WTC11 (cell line): Measurements from ENCODE around the gene OXGR1. TPM values are rescaled to one million over a fixed set of nuclear protein-coding genes. Genes with fewer than 3 reads are reported as not detected.

Experiments used
- ATAC-seq: fragments of 200-7000 bp; cut with Tn5 transposase; 2 replicates; pipeline ENCODE4 v1.10.0; 2021; ENCODE audit warnings: mild to moderate bottlenecking, moderate library complexity
- CTCF ChIA-PET: fragments of 300-600 bp; sonication (Branson Sonifier 250); formaldehyde crosslinking; loops from one replicate; lab custom pipeline; 2021; ENCODE audit warnings: antibody characterized with exemption; lab: Charles Lee
- POLR2A ChIA-PET: fragments of 350-600 bp; sonication (Branson Sonifier 250); formaldehyde crosslinking; loops from one replicate; lab custom pipeline; 2021; ENCODE audit warnings: antibody characterized with exemption; lab: Charles Lee
- DNase-seq: peaks from one replicate; pipeline ENCODE4 v3.0.0; 2021; ENCODE audit warnings: low spot score
- H3K27ac Mint-ChIP-seq: 2 replicates; pipeline ENCODE4 v1.8.0; 2021; ENCODE audit warnings: mixed read lengths
- H3K27me3 Mint-ChIP-seq: 2 replicates; pipeline ENCODE4 v1.8.0; 2021; ENCODE audit warnings: low read depth, mild to moderate bottlenecking, moderate library complexity, mixed read lengths
- H3K36me3 Mint-ChIP-seq: 2 replicates; pipeline ENCODE4 v1.8.0; 2021; ENCODE audit warnings: mixed read lengths
- H3K4me1 Mint-ChIP-seq: 2 replicates; pipeline ENCODE4 v1.8.0; 2022; ENCODE audit warnings: mixed read lengths
- H3K4me3 Mint-ChIP-seq: 2 replicates; pipeline ENCODE4 v1.8.0; 2021; ENCODE audit warnings: mild to moderate bottlenecking, moderate library complexity, mixed read lengths
- H3K9me3 Mint-ChIP-seq: 2 replicates; pipeline ENCODE4 v1.8.0; 2021; ENCODE audit warnings: mixed read lengths
- ATF2 ChIP-seq: sonication (generic); formaldehyde crosslinking; IDR thresholded peaks from 2 replicates; pipeline ENCODE4 v1.8.1; 2022; ENCODE audit warnings: low read depth, missing genetic modification reagents, borderline replicate concordance
- ATF3 ChIP-seq: sonication (generic); formaldehyde crosslinking; conservative IDR thresholded peaks from 2 replicates; pipeline ENCODE4 v1.8.1; 2022; ENCODE audit warnings: mild to moderate bottlenecking, missing genetic modification reagents
- ATF6 ChIP-seq: sonication (generic); formaldehyde crosslinking; IDR thresholded peaks from 2 replicates; pipeline ENCODE4 v1.8.1; 2023; ENCODE audit warnings: mild to moderate bottlenecking, missing genetic modification reagents
- CREB1 ChIP-seq: sonication (generic); formaldehyde crosslinking; IDR thresholded peaks from 2 replicates; pipeline ENCODE4 v1.8.0; 2023; ENCODE audit warnings: mild to moderate bottlenecking, missing genetic modification reagents
- CREM ChIP-seq: sonication (generic); formaldehyde crosslinking; IDR thresholded peaks from 2 replicates; pipeline ENCODE4 v1.8.1; 2022; ENCODE audit warnings: mild to moderate bottlenecking, missing genetic modification reagents, moderate library complexity
- CTCF ChIP-seq: fragments of 200-600 bp; IDR thresholded peaks from 2 replicates; pipeline ENCODE4 v1.8.0; 2022; ENCODE audit warnings: antibody characterized with exemption
- E2F4 ChIP-seq: sonication (generic); formaldehyde crosslinking; IDR thresholded peaks from 2 replicates; pipeline ENCODE4 v1.8.1; 2022; ENCODE audit warnings: low read depth, mild to moderate bottlenecking, moderate library complexity, missing genetic modification reagents, borderline replicate concordance
- EMX1 ChIP-seq: fragments of 250-450 bp; sonication (Bioruptor Pico); IDR thresholded peaks from 2 replicates; pipeline ENCODE4 v1.8.0; 2021; ENCODE audit warnings: mild to moderate bottlenecking
- FOXP1 ChIP-seq: sonication (generic); formaldehyde crosslinking; IDR thresholded peaks from 2 replicates; pipeline ENCODE4 v1.8.0; 2022; ENCODE audit warnings: missing genetic modification reagents, mild to moderate bottlenecking, moderate library complexity, borderline replicate concordance
- FOXP4 ChIP-seq: sonication (generic); formaldehyde crosslinking; IDR thresholded peaks from 2 replicates; pipeline ENCODE4 v1.8.0; 2022; ENCODE audit warnings: mild to moderate bottlenecking, missing genetic modification reagents
- GRHL2 ChIP-seq: fragments of 250-450 bp; sonication (Bioruptor Pico); IDR thresholded peaks from 2 replicates; pipeline ENCODE4 v1.8.0; 2022; ENCODE audit warnings: mild to moderate bottlenecking, moderate library complexity; ENCODE audit not compliant: insufficient replicate concordance, severe bottlenecking
- IRF2 ChIP-seq: sonication (generic); formaldehyde crosslinking; IDR thresholded peaks from 2 replicates; pipeline ENCODE4 v1.8.0; 2022; ENCODE audit warnings: low read depth, missing genetic modification reagents, borderline replicate concordance
- MAX ChIP-seq: sonication (generic); formaldehyde crosslinking; IDR thresholded peaks from 2 replicates; pipeline ENCODE4 v1.8.0; 2022; ENCODE audit warnings: mild to moderate bottlenecking, missing genetic modification reagents
- NFYB ChIP-seq: sonication (generic); formaldehyde crosslinking; conservative IDR thresholded peaks from 2 replicates; pipeline ENCODE4 v1.8.0; 2022; ENCODE audit warnings: low read depth, missing genetic modification reagents
- NR2C2 ChIP-seq: sonication (generic); formaldehyde crosslinking; IDR thresholded peaks from 2 replicates; pipeline ENCODE4 v1.8.0; 2022; ENCODE audit warnings: mild to moderate bottlenecking, missing genetic modification reagents
- OVOL2 ChIP-seq: fragments of 250-450 bp; sonication (Bioruptor Pico); IDR thresholded peaks from 2 replicates; pipeline ENCODE4 v1.9.0; 2021; ENCODE audit warnings: mild to moderate bottlenecking, borderline replicate concordance
- PRRX2 ChIP-seq: fragments of 250-450 bp; sonication (Bioruptor Pico); IDR thresholded peaks from 2 replicates; pipeline ENCODE4 v1.8.0; 2021; ENCODE audit warnings: mild to moderate bottlenecking
- TP53 ChIP-seq: sonication (generic); formaldehyde crosslinking; IDR thresholded peaks from 2 replicates; pipeline ENCODE4 v1.8.1; 2023; ENCODE audit warnings: mild to moderate bottlenecking, missing genetic modification reagents
- ZMAT4 ChIP-seq: fragments of 250-450 bp; sonication (Bioruptor Pico); IDR thresholded peaks from 2 replicates; pipeline ENCODE4 v1.9.0; 2021; ENCODE audit warnings: mild to moderate bottlenecking
- ZNF121 ChIP-seq: sonication (generic); formaldehyde crosslinking; IDR thresholded peaks from 2 replicates; pipeline ENCODE4 v1.8.0; 2023; ENCODE audit warnings: missing genetic modification reagents
- ZNF263 ChIP-seq: sonication (generic); formaldehyde crosslinking; IDR thresholded peaks from 2 replicates; pipeline ENCODE4 v1.8.1; 2022; ENCODE audit warnings: low read depth, mild to moderate bottlenecking, moderate library complexity, missing genetic modification reagents
- ZNF317 ChIP-seq: sonication (generic); formaldehyde crosslinking; IDR thresholded peaks from 2 replicates; pipeline ENCODE4 v1.8.1; 2023; ENCODE audit warnings: low read depth, mild to moderate bottlenecking, moderate library complexity, missing genetic modification reagents, borderline replicate concordance
- ZNF671 ChIP-seq: fragments of 250-450 bp; sonication (Bioruptor Pico); IDR thresholded peaks from 2 replicates; pipeline ENCODE4 v1.8.0; 2021; ENCODE audit warnings: mild to moderate bottlenecking
- total RNA-seq: library from RNA; stranded (reverse); gene quantifications from 3 replicates; pipeline ENCODE4 v1.2.3, GENCODE V29; 2021

OXGR1 gene
- total RNA-seq, 1 experiment from 2014 or later: 0.39 TPM

- Mint-ChIP-seq H3K27ac (no peak overlapping the region), H3K36me3 (no peaks in the 10 kb centered on the region), H3K4me3 (no peak overlapping the region), H3K9me3 (peaks cover 7% of the 10 kb centered on the region; the same call in 1 of the 2 replicates), H3K27me3 (peaks cover 15% of the 10 kb centered on the region), H3K4me1 (no peaks in the 10 kb centered on the region)
- CTCF ChIA-PET: interaction anchor here (0.6 kb wide), 1 partner anchor 99 kb away, joined by 6 read pairs; no protein-coding TSS in a partner anchor
- DNase-seq (no peak), ATAC-seq (no peak)
- POLR2A ChIA-PET: interaction anchor here (0.8 kb wide), 1 partner anchor 33 kb away, joined by 3 read pairs; no protein-coding TSS in a partner anchor
- TF ChIP-seq ZNF263 (no peak), IRF2 (no peak), ATF6 (CRISPR knock-in tag) (no peak), ZNF121 (CRISPR knock-in tag) (no peak), TP53 (CRISPR knock-in tag) (no peak), NFYB (CRISPR knock-in tag) (no peak), E2F4 (CRISPR knock-in tag) (no peak), CREB1 (CRISPR knock-in tag) (no peak), ZNF671 (CRISPR knock-in tag) (no peak), GRHL2 (no peak), FOXP1 (CRISPR knock-in tag) (no peak)
Measured at GRCh38 chr13:97011446-97012131, 17.3 kb upstream of the OXGR1 start.

GRCh38 chr13:97008643-97009042 lies 14.4 kb upstream of the OXGR1 start:
- peaks cover 40% of the 10 kb centered on the region for H3K27me3 Mint-ChIP-seq
- no peak for DNase-seq

More at GRCh38 chr13:97008643-97009042, 14.4 kb upstream of the OXGR1 start:
- Mint-ChIP-seq H3K4me1 (no peaks in the 10 kb centered on the region), H3K4me3 (no peak overlapping the region), H3K27ac (no peak overlapping the region), H3K9me3 (no peaks in the 10 kb centered on the region)
- POLR2A ChIA-PET: no interaction called here
- CTCF ChIA-PET: no interaction called here
- TF ChIP-seq FOXP4 (CRISPR knock-in tag) (no peak), IRF2 (no peak), ZMAT4 (CRISPR knock-in tag) (no peak), PRRX2 (CRISPR knock-in tag) (no peak), CTCF (no peak), NR2C2 (no peak), ATF2 (CRISPR knock-in tag) (no peak), ATF3 (CRISPR knock-in tag) (no peak), ZNF317 (CRISPR knock-in tag) (no peak), EMX1 (CRISPR knock-in tag) (no peak), CREM (CRISPR knock-in tag) (no peak), ATF6 (CRISPR knock-in tag) (no peak), MAX (CRISPR knock-in tag) (no peak), OVOL2 (CRISPR knock-in tag) (no peak)
- TF ChIP-seq, all 79 proteins: peak for 0
- no peaks in the 10 kb centered on the region for H3K36me3 Mint-ChIP-seq
- no peak for ATAC-seq
